Measurements from ENCODE around the gene ADCY5. TPM values are rescaled to one million over a fixed set of nuclear protein-coding genes. Genes with fewer than 3 reads are reported as not detected.

Gene ADCY5
- total RNA-seq, 1 experiment from 2014 or later: 1.4 TPM

DNA sequence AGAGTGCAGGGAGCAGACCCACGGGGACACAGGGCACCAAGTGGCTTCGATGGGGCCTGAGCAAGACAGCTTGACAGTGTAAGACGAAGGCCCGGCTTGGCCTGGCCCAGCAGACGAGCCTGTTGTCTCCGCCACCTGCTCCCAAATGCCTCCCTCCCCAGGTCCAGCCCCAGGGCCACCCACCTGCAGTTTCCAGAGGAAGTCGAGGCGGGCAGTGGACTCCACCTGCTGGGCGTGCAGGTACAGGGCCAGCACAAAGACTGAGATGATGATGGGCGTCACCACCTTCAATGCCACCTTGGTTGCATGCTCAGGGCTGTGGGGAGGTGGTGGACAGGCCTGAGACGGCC lies 153.0 kb downstream of the ADCY5 start:
- no peaks in the 10 kb centered on the region for H3K36me3 ChIP-seq (ENCODE audit: control insufficient read depth, insufficient read depth, low read length)
- no peak overlapping the region for H3K4me3 ChIP-seq (ENCODE audit: low read depth in 2 of 2, low read length in 2 of 2)
- ChIA-PET POLR2A (interaction anchor here (0.6 kb wide), 1 partner anchor 276 kb away, joined by 5 read pairs; no protein-coding TSS in a partner anchor), CTCF (no interaction called here)
- intact Hi-C loops (cut with micrococcal nuclease; ENCODE audit: unreplicated experiment): no loop called here
- TF ChIP-seq TCF7L2 (IDR thresholded peaks at IDR 0.05; ENCODE audit: low read depth, low read length) (no peak), SIN3A (IDR thresholded peaks at IDR 0.05; ENCODE audit: borderline replicate concordance, insufficient read depth, low read depth, low read length) (no peak), POLR2AphosphoS5 (IDR thresholded peaks at IDR 0.05; ENCODE audit: low read depth, low read length) (no peak)
- TF ChIP-seq, protein P1, sequence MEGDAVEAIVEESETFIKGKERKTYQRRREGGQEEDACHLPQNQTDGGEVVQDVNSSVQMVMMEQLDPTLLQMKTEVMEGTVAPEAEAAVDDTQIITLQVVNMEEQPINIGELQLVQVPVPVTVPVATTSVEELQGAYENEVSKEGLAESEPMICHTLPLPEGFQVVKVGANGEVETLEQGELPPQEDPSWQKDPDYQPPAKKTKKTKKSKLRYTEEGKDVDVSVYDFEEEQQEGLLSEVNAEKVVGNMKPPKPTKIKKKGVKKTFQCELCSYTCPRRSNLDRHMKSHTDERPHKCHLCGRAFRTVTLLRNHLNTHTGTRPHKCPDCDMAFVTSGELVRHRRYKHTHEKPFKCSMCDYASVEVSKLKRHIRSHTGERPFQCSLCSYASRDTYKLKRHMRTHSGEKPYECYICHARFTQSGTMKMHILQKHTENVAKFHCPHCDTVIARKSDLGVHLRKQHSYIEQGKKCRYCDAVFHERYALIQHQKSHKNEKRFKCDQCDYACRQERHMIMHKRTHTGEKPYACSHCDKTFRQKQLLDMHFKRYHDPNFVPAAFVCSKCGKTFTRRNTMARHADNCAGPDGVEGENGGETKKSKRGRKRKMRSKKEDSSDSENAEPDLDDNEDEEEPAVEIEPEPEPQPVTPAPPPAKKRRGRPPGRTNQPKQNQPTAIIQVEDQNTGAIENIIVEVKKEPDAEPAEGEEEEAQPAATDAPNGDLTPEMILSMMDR (IDR thresholded peaks at IDR 0.05): no peak; the same call in 1 of the 2 replicates
- TF ChIP-seq, protein P2, sequence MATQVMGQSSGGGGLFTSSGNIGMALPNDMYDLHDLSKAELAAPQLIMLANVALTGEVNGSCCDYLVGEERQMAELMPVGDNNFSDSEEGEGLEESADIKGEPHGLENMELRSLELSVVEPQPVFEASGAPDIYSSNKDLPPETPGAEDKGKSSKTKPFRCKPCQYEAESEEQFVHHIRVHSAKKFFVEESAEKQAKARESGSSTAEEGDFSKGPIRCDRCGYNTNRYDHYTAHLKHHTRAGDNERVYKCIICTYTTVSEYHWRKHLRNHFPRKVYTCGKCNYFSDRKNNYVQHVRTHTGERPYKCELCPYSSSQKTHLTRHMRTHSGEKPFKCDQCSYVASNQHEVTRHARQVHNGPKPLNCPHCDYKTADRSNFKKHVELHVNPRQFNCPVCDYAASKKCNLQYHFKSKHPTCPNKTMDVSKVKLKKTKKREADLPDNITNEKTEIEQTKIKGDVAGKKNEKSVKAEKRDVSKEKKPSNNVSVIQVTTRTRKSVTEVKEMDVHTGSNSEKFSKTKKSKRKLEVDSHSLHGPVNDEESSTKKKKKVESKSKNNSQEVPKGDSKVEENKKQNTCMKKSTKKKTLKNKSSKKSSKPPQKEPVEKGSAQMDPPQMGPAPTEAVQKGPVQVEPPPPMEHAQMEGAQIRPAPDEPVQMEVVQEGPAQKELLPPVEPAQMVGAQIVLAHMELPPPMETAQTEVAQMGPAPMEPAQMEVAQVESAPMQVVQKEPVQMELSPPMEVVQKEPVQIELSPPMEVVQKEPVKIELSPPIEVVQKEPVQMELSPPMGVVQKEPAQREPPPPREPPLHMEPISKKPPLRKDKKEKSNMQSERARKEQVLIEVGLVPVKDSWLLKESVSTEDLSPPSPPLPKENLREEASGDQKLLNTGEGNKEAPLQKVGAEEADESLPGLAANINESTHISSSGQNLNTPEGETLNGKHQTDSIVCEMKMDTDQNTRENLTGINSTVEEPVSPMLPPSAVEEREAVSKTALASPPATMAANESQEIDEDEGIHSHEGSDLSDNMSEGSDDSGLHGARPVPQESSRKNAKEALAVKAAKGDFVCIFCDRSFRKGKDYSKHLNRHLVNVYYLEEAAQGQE (IDR thresholded peaks at IDR 0.05; ENCODE audit: insufficient read depth in 1 of 2, low read depth in 2 of 2, low read length in 1 of 2): no peak
- H3K27me3 ChIP-seq (ENCODE audit: control insufficient read depth, insufficient read depth, low read length): peaks cover 6% of the 10 kb centered on the region
- H3K9me3 ChIP-seq (ENCODE audit: control insufficient read depth, insufficient read depth, low read depth, low read length): no peaks in the 10 kb centered on the region
- no peak for DNase-seq (ENCODE audit: low read depth, low spot score)
- BruUV-seq (replicated peaks): no TSS peak
- no peaks in the 10 kb centered on the region for H3K4me1 ChIP-seq (ENCODE audit: control insufficient read depth, insufficient read depth, low read length)
- no peak for ATAC-seq
- in situ Hi-C loops (cut with HindIII; ENCODE audit: low pct_unique_long_range_greater_than_20kb, low sequenced_read_pairs): no loop called here
- H3K27ac ChIP-seq (ENCODE audit: low read length): no peak overlapping the region

GRCh38 chr3:123295171-123295900 lies 153.6 kb downstream of the ADCY5 start:
- Histone ChIP-seq H3K27me3 (ENCODE audit: control insufficient read depth, insufficient read depth, low read length) (peaks cover 6% of the 10 kb centered on the region), H3K9me3 (ENCODE audit: control insufficient read depth, insufficient read depth, low read depth, low read length) (no peaks in the 10 kb centered on the region), H3K27ac (ENCODE audit: low read length) (no peak overlapping the region), H3K4me1 (ENCODE audit: control insufficient read depth, insufficient read depth, low read length) (no peaks in the 10 kb centered on the region), H3K4me3 (ENCODE audit: low read depth in 2 of 2, low read length in 2 of 2) (no peak overlapping the region), H3K36me3 (ENCODE audit: control insufficient read depth, insufficient read depth, low read length) (no peaks in the 10 kb centered on the region)
- in situ Hi-C loops (cut with HindIII; ENCODE audit: low pct_unique_long_range_greater_than_20kb, low sequenced_read_pairs) (no loop called here), intact Hi-C loops (cut with micrococcal nuclease; ENCODE audit: unreplicated experiment) (no loop called here)
- DNase-seq (ENCODE audit: low read depth, low spot score) (no peak), ATAC-seq (peak; percentile 26; the same call in 1 of the 2 replicates)
- ChIA-PET CTCF (no interaction called here), POLR2A (no interaction called here)
- TF ChIP-seq, protein P1 (IDR thresholded peaks at IDR 0.05): no peak
- TF ChIP-seq POLR2AphosphoS5 (IDR thresholded peaks at IDR 0.05; ENCODE audit: low read depth, low read length) (no peak), TCF7L2 (IDR thresholded peaks at IDR 0.05; ENCODE audit: low read depth, low read length) (no peak), SIN3A (IDR thresholded peaks at IDR 0.05; ENCODE audit: borderline replicate concordance, insufficient read depth, low read depth, low read length) (no peak)
- TF ChIP-seq, protein P2 (IDR thresholded peaks at IDR 0.05; ENCODE audit: insufficient read depth in 1 of 2, low read depth in 2 of 2, low read length in 1 of 2): no peak
- no TSS peak for BruUV-seq (replicated peaks)

Data from Panc1 (cell line).